HG02623 (cell line): ENCODE measurements around the gene RNF135.
"Not testable (repeated sequence)": the region's sequence is repeated elsewhere in the genome, so short reads cannot be mapped to it uniquely, and the experiment has no call there.

Experiments
- ATAC-seq: cut with Tn5 transposase; IDR thresholded peaks from one replicate; pipeline ENCODE4 v1.9.1; 2021; ENCODE audit warnings: moderate library complexity; ENCODE audit not compliant: unreplicated experiment

Gene RNF135

GRCh38 chr17:30970831-30971567 is at the start of gene RNF135:
Gene RNF135, plus strand, starts transcription at chr17:30971039. Its CDS starts 35 bp downstream, at chr17:30971074.
- ATAC-seq: peak; percentile 48

DNA sequence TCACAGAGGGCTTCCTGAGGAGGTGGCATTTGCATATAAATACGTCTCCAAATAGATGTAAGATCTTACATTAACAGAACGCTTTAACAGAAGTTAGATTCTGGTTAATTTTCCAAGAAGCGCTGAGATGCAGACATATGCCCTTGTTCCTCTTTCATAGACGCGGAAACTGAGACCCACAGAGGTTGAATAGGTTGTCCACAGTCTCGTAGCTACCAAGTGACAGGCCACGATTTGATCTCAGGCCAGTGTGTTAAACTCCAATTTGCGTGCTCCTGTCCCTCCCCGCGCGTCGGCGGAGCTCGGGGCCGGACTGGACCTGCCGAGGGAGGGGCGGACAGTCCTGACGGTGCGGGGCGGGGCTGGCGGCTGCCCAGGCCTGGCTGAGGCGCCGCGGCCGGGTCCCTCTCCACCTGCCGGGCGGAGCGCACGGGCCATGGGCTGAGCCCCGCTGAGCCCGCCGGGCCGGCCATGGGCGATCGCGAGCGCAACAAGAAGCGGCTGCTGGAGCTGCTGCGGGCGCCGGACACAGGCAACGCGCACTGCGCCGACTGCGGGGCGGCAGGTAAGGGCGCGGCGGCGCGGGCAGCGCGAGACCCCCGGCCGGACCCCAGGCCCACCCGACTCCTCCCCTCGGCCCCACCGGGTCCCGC is 49.2 kb upstream of the RNF135 start, which contains the start of gene ADAP2:
ADAP2 (plus strand) TSS at position 402 of the 653 bp plus-strand sequence; CDS start at position 472, 70 bp downstream.
- no peak for ATAC-seq

GRCh38 chr17:30922235-30923030 is 48.4 kb upstream of the RNF135 start:
- no peak for ATAC-seq

GRCh38 chr17:30924341-30924740 is 46.5 kb upstream of the RNF135 start:
- ATAC-seq: no peak

DNA sequence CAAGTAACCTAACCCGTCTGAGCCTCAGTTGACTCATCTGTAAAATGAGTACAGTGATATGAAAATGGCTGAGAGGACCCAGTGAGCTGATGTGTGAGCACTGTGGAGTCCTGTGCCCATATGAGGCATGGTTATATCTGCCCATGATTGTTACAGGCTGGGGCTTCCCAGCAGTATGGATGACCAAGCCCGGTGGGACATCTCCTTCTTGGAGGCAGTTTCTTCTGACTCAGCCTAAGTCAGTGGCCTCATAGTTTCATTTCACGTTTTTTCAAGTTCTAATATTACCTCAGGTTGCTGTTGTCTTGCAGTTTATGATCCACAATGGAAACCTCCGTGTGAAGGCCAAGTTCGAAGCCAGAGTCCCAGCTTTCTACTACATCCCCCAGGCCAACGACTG is 44.3 kb upstream of the RNF135 start:
- ATAC-seq: no peak

- ATAC-seq: no peak
Observed at GRCh38 chr17:30927756-30928155, 43.1 kb upstream of the RNF135 start.

GRCh38 chr17:30928584-30928983 is 42.3 kb upstream of the RNF135 start:
- no peak for ATAC-seq

DNA sequence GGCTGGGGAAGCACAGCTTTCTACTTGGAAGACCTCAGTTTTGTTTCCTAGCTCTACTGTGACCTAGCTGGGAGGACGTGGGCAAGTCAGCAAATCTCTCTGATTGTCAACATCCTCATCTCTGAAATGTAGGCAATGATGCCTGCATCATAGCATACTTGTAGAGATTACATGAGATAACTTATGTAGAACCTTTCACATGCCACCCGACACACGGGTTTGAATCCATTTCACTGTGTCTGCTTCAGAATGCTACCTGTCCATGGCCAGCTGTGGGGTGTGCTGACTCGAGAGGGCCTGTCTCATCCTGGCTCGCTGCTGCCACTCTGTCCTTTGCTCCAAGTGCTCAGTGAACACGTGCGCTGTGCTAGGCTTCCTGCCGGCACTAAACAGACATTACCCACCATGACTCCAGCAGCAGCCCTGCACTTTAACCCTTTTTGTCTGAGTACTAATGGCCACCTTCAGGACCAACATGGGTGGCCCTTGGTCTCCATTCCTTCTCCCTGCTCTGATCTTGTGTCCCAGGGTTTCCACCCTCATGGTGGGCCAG is 41.7 kb upstream of the RNF135 start:
- no peak for ATAC-seq

GRCh38 chr17:30929861-30930260 is 41.0 kb upstream of the RNF135 start:
- ATAC-seq: not testable (repeated sequence)

- no peak for ATAC-seq
Observed at GRCh38 chr17:30930495-30930894, 40.3 kb upstream of the RNF135 start.

DNA sequence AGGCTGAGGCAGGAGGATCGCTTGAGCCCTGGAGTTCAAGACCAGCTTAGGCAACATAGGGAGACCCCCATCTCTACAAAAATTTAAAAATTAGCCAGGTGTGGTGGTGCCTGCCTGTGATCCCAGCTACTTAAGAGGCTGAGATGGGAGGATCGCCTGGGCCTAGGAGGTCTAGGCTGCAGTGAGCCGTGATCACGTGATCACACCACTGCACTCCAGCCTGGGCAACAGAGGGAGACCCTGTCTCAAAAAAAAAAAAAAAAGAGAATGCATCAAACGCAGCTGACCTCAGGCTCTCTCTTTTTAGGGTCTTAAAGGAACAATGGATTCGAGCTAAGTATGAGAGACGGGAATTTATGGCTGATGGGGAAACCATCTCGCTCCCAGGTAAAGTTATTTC is 39.3 kb upstream of the RNF135 start:
- not testable (repeated sequence) for ATAC-seq

- no peak for ATAC-seq
Observed at GRCh38 chr17:30933966-30934365, 36.9 kb upstream of the RNF135 start.

- no peak for ATAC-seq
Observed at GRCh38 chr17:30939051-30939689, 31.7 kb upstream of the RNF135 start.

DNA sequence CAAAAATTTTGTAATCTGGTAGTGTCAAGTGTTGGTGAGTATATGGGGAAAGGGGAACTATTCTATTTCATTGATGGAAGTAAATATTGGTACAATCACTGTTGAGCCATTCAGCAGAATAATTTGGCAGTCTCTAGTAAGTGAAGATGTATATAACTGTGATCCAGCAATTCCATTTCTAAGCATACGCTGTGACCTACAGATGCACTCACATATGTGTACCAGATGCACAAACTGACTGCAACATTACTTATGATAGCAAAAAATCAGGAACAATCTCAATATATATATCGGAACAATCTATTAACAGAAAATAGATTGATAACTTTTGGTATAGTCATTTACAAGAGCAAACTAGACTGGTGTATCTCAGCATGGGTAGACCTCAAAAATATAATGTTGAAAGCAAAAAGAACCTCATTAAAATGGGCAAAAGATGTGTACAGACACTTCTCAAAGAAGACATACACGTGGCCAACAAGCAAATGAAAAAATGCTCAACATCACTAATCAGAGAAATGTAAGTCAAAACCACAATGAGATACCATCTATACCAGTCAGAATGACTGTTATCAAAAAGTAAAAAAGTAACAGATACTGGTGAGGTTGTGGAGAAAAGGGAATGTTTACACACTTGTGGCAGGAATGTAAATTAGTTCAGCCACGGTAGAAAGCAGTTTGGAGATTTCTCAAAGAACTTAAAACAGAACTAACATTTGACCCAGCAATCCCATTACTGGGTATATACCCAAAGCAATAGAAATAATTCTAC is 28.3 kb upstream of the RNF135 start:
- ATAC-seq: no peak

- ATAC-seq: no peak
Observed at GRCh38 chr17:30947796-30948195, 23.0 kb upstream of the RNF135 start.

DNA sequence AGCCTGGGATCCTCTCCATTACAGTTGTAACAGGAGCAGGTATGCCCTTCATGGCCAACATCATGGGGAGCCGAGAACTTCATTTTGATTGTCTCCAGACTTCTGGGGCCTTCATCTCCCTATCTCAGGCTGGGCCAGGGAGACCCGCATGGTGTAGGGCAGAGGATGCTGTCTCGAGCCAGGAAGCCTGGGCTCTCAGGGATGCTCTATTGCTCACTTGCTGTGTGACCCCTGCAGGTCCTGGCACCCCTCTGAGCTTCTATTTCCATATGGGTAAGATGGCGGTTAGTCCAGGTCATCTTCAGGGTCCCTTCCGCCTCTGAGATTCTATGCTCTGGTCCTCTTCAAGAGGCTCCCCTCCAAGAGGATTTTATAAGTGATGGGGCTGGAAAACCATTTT is 20.6 kb upstream of the RNF135 start:
- ATAC-seq: no peak

- no peak for ATAC-seq
Observed at GRCh38 chr17:30950669-30951399, 20.0 kb upstream of the RNF135 start.

DNA sequence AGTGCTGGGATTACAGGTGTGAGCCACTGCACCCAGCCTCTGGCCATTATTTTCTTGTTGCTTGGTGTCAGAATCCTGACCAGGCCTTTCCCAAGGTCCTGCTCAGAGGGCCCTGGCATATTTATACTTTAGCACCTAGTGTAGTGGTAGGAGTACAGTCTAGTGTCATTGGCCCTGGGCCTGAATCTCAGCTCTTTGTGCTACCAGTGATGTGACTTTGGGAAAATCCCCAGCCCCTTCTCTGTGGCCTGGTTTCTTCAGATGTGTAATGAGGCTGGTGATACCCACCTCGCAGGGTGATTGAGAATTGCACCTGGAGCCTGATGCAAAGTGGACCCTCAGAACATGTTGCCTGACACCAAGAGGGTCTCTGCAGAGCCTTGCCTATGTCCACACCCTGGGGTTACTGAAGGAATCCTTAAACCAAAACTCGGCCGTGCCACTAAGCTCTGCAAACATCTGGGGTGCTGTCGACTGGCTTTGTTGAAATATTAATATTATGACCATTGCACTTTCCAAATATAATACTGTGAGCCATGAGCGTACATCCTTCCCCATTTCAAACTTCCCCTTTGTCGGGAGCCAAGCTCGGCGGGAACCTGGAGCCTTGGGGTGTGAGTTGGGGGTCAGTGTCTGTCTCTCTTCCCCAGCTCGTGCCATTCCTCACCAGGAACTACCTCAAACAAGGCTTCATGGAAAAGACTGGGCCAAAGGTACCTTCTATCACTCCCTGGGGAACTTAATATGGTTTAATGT is 18.0 kb upstream of the RNF135 start:
- no peak for ATAC-seq
